ENCODE data around the gene TMEM163. TPM values are rescaled to one million over a fixed set of nuclear protein-coding genes. Genes with fewer than 3 reads are reported as not detected.

The TMEM163 gene
- total and polyA plus RNA-seq, 2 of the 13 experiments (the other 11 are each of a cell fraction or from before 2014, with no cell fraction given), result 0.05 TPM; not detected in 1

GRCh38 chr2:134417968-134418582 is 300.7 kb downstream of the TMEM163 start:
- H3K27ac ChIP-seq (ENCODE audit: extremely low read length, insufficient read depth, low read length), result no peak overlapping the region
- BruUV-seq (replicated peaks), result no TSS peak
- H3K4me2 ChIP-seq (ENCODE audit: low read depth, low read length), result peak overlapping the region; percentile 41
- POLR2A ChIA-PET, result interaction anchor here (1.1 to 5.2 kb wide), 2 partner anchors 9 to 14 kb away, joined by 4 to 22 read pairs; no protein-coding TSS in a partner anchor
- H3K79me2 ChIP-seq (ENCODE audit: insufficient read depth, low read length), result peaks cover 100% of the 10 kb centered on the region
- DNase-seq (ENCODE audit: low spot score) (no peak), ATAC-seq (no peak), FAIRE-seq (no peak)
- intact Hi-C loops (cut with micrococcal nuclease; ENCODE audit: unreplicated experiment), result no loop called here
- TF ChIP-seq HNRNPH1 (optimal IDR thresholded peaks at IDR 0.05; ENCODE audit: low read depth, low read length) (no peak), ZSCAN31 (CRISPR knock-in tag; IDR thresholded peaks at IDR 0.05; ENCODE audit: low read depth) (no peak), GPBP1L1 (CRISPR knock-in tag; IDR thresholded peaks at IDR 0.05) (no peak), NFE2L2 (IDR thresholded peaks at IDR 0.05; ENCODE audit: low read length) (no peak), RBM22 (optimal IDR thresholded peaks at IDR 0.05; ENCODE audit: low read length) (peak; percentile 52)
- H3K4me1 ChIP-seq (ENCODE audit: insufficient read depth, low read length), result peaks cover 73% of the 10 kb centered on the region
- CTCF ChIA-PET (ENCODE audit: low intra/inter-chr PET ratio, low total read pairs), result no interaction called here
- 87% methylated on average over 5 of the region's 5 CpGs for WGBS (ENCODE audit: low lambda C conversion rate)
- H4K20me1 ChIP-seq (ENCODE audit: insufficient read depth, low read length), result peaks cover 26% of the 10 kb centered on the region
- H3K27me3 ChIP-seq (ENCODE audit: control insufficient read depth in 1 of 2, insufficient read depth in 2 of 2, low read length in 2 of 2), result no peaks in the 10 kb centered on the region
- H3K4me3 ChIP-seq (replicated peaks in 1 of 3; ENCODE audit: insufficient read depth in 1 of 3, low read depth in 2 of 3, low read length in 3 of 3), result peak overlapping the region in 1 of 3 experiments; percentile 19; a peak in 1 of 6 replicates
- no peak overlapping the region for H2AFZ ChIP-seq (ENCODE audit: low read length)
- peaks cover 9 to 55% of the 10 kb centered on the region in 2 experiments for H3K36me3 ChIP-seq (replicated peaks in 1 of 2; ENCODE audit: control insufficient read depth in 1 of 2, insufficient read depth in 2 of 2, low read length in 2 of 2)
- no peaks in the 10 kb centered on the region for H3K9me3 ChIP-seq (ENCODE audit: low read length)
- in situ Hi-C loops (cut with HindIII; ENCODE audit: extremely low pct_ligation_motif_present, low pct_unique_long_range_greater_than_20kb), result loop anchor here (10.0 kb wide), 1 partner anchor 173 kb away; no protein-coding TSS in a partner anchor
- no peak overlapping the region; the same call in 1 of the 2 replicates for H3K9ac ChIP-seq (ENCODE audit: insufficient read depth, low read depth, low read length)

GRCh38 chr2:134416637-134417036 is 302.2 kb downstream of the TMEM163 start:
- in situ Hi-C loops (cut with HindIII; ENCODE audit: extremely low pct_ligation_motif_present, low pct_unique_long_range_greater_than_20kb) (loop anchor here (10.0 kb wide), 1 partner anchor 172 kb away; no protein-coding TSS in a partner anchor), intact Hi-C loops (cut with micrococcal nuclease; ENCODE audit: unreplicated experiment) (no loop called here)
- Histone ChIP-seq H3K27ac (ENCODE audit: extremely low read length, insufficient read depth, low read length) (no peak overlapping the region), H2AFZ (ENCODE audit: low read length) (no peak overlapping the region), H3K4me3 (replicated peaks in 1 of 3; ENCODE audit: insufficient read depth in 1 of 3, low read depth in 2 of 3, low read length in 3 of 3) (peak overlapping the region; percentile 19 to 74 (median 68); a peak in 3 of 6 replicates), H3K9ac (ENCODE audit: insufficient read depth, low read depth, low read length) (no peak overlapping the region), H3K4me2 (ENCODE audit: low read depth, low read length) (peak overlapping the region; percentile 83), H3K4me1 (ENCODE audit: insufficient read depth, low read length) (peaks cover 74% of the 10 kb centered on the region), H4K20me1 (ENCODE audit: insufficient read depth, low read length) (peaks cover 26% of the 10 kb centered on the region), H3K27me3 (ENCODE audit: control insufficient read depth in 1 of 2, insufficient read depth in 2 of 2, low read length in 2 of 2) (no peaks in the 10 kb centered on the region), H3K9me3 (ENCODE audit: low read length) (no peaks in the 10 kb centered on the region), H3K36me3 (replicated peaks in 1 of 2; ENCODE audit: control insufficient read depth in 1 of 2, insufficient read depth in 2 of 2, low read length in 2 of 2) (peaks cover 6 to 41% of the 10 kb centered on the region in 2 experiments), H3K79me2 (ENCODE audit: insufficient read depth, low read length) (peaks cover 91% of the 10 kb centered on the region)
- no peak for TF ChIP-seq THAP9 (CRISPR knock-in tag; IDR thresholded peaks at IDR 0.05; ENCODE audit: borderline replicate concordance)
- TF ChIP-seq FOSL2 (CRISPR knock-in tag; IDR thresholded peaks at IDR 0.05), result 0 out of 2 replicates have a peak, but pooled peaks have one; percentile 48
- WGBS (ENCODE audit: low lambda C conversion rate), result 95% methylated on average over 1 of the region's 1 CpG
- DNase-seq (ENCODE audit: low spot score) (no peak), ATAC-seq (no peak), FAIRE-seq (no peak)
- ChIA-PET CTCF (ENCODE audit: low intra/inter-chr PET ratio, low total read pairs) (no interaction called here), POLR2A (interaction anchor here (1.0 to 1.1 kb wide), 2 partner anchors 16 to 17 kb away, joined by 3 read pairs; no protein-coding TSS in a partner anchor)
- no TSS peak for BruUV-seq (replicated peaks)

All from HepG2 (cell line).